HCT116 (cell line): ENCODE results near the gene ZNF581. TPM values are rescaled to one million over a fixed set of nuclear protein-coding genes. Genes with fewer than 3 reads are reported as not detected.
A peak's percentile ranks its signal among the peaks of the same experiment; 100 is the strongest.

ENCODE experiments used
- ATAC-seq: fragments of 200-7000 bp; cut with Tn5 transposase; 2 replicates; pipeline ENCODE4 v1.9.1; 2020; ENCODE audit warnings: mild to moderate bottlenecking, moderate library complexity
- BruUV-seq: library from RNA; stranded (reverse); fragments of 400-500 nt; replicated peaks from 2 replicates; lab custom pipeline; 2021; lab: Mats Ljungman, UMichigan
- CTCF ChIA-PET: fragments of 300-600 bp; sonication (Branson Sonifier 250); formaldehyde crosslinking; loops from one replicate; lab custom pipeline; 2021; ENCODE audit warnings: antibody characterized with exemption; lab: Charles Lee
- POLR2A ChIA-PET: fragments of 300-600, 350-600 bp; sonication (Branson Sonifier 250); formaldehyde crosslinking; loops from one replicate; lab custom pipeline; 2021; ENCODE audit warnings: antibody characterized with exemption; lab: Charles Lee
- RAD21 ChIA-PET, 2 experiments: fragments of 300-600 bp; sonication (Branson Sonifier 250); formaldehyde crosslinking; loops; one replicate each; lab custom pipeline; 2023; ENCODE audit warnings: low total read pairs in 2 of 2; ENCODE audit not compliant: uncharacterized antibody in 2 of 2, unreplicated experiment in 2 of 2, low non-redundant PET in 1 of 2; lab: Charles Lee
- DNase-seq: peaks from one replicate; pipeline ENCODE4 v3.0.0-alpha.2; 2010; ENCODE audit warnings: low read depth, low spot score
- H2AFZ ChIP-seq: fragments of 200-600 bp; shearing (Covaris generic), sonication (generic); 2 replicates; pipeline ENCODE4 v1.6.1; 2017; ENCODE audit warnings: low read depth, mixed run types, mixed read lengths, antibody characterized with exemption, low read length; ENCODE audit not compliant: poor library complexity, severe bottlenecking
- H3K27ac ChIP-seq: 2 replicates; pipeline ENCODE4 v1.5.1; 2012; ENCODE audit warnings: low read depth, low read length
- H3K27me3 ChIP-seq: fragments of 200-600 bp; sonication (generic); 2 replicates; pipeline ENCODE4 v1.6.1; 2016; ENCODE audit warnings: mixed run types, low read length, mixed read lengths; ENCODE audit not compliant: insufficient read depth
- H3K36me3 ChIP-seq, 2 experiments: fragments of 200-500 bp in 1 of 2; fragments of 200-600 bp in 1 of 2; sonication (Bioruptor generic) in 1 of 2; sonication (generic) in 1 of 2; 2 replicates each; pipeline versions ENCODE4 v1.5.1 to v1.6.1; 2014 to 2016; ENCODE audit warnings: low read length in 2 of 2, inconsistent platforms in 1 of 2, mixed read lengths in 1 of 2, mixed run types in 1 of 2; ENCODE audit not compliant: insufficient read depth in 2 of 2, control insufficient read depth in 1 of 2
- H3K4me1 ChIP-seq, 2 experiments: fragments of 200-600 bp in 1 of 2; sonication (generic) in 1 of 2; 2 replicates each; pipeline versions ENCODE4 v1.5.1 to v1.6.1; 2012 to 2017; ENCODE audit warnings: low read length in 2 of 2, inconsistent platforms in 1 of 2, mild to moderate bottlenecking in 1 of 2, mixed read lengths in 1 of 2, mixed run types in 1 of 2, moderate library complexity in 1 of 2; ENCODE audit not compliant: insufficient read depth in 2 of 2, control insufficient read depth in 1 of 2
- H3K4me2 ChIP-seq: fragments of 200-600 bp; sonication (generic); 2 replicates; pipeline ENCODE4 v1.6.1; 2017; ENCODE audit warnings: mixed run types, low read length, mixed read lengths
- H3K4me3 ChIP-seq, 2 experiments: fragments of 200-600 bp in 1 of 2; sonication (generic) in 1 of 2; replicated peaks in 1 of 2; 2 replicates each; pipeline ENCODE4 v1.5.1; 2011 to 2016; ENCODE audit warnings: low read length in 2 of 2, control low read depth in 1 of 2, low read depth in 1 of 2, mild to moderate bottlenecking in 1 of 2, mixed read lengths in 1 of 2, mixed run types in 1 of 2
- H3K79me2 ChIP-seq: fragments of 200-600 bp; sonication (generic); 2 replicates; pipeline ENCODE4 v1.6.1; 2017; ENCODE audit warnings: mild to moderate bottlenecking, mixed run types, low read length, moderate library complexity, mixed read lengths; ENCODE audit not compliant: insufficient read depth
- H3K9ac ChIP-seq: fragments of 200-600 bp; sonication (generic); 2 replicates; pipeline ENCODE4 v1.6.1; 2016; ENCODE audit warnings: low read length, mixed read lengths
- H3K9me2 ChIP-seq: fragments of 200-600 bp; sonication (generic), shearing (Covaris generic); 2 replicates; pipeline ENCODE4 v1.6.1; 2017; ENCODE audit warnings: mixed run types, mild to moderate bottlenecking, moderate library complexity; ENCODE audit not compliant: insufficient read depth
- H3K9me3 ChIP-seq, 2 experiments: fragments of 200-500 bp in 1 of 2; fragments of 200-600 bp in 1 of 2; sonication (Bioruptor generic) in 1 of 2; sonication (generic) in 1 of 2; 2 replicates each; pipeline ENCODE4 v1.6.1; 2014 to 2017; ENCODE audit warnings: low read length in 2 of 2, mixed read lengths in 2 of 2, inconsistent platforms in 1 of 2, low read depth in 1 of 2, mild to moderate bottlenecking in 1 of 2, mixed run types in 1 of 2, moderate library complexity in 1 of 2; ENCODE audit not compliant: control insufficient read depth in 1 of 2, insufficient read depth in 1 of 2
- H4K20me1 ChIP-seq: fragments of 200-600 bp; sonication (generic), shearing (Covaris generic); 2 replicates; pipeline ENCODE4 v1.6.1; 2017; ENCODE audit warnings: mixed run types, mild to moderate bottlenecking, moderate library complexity; ENCODE audit not compliant: insufficient read depth
- SP1 ChIP-seq: IDR thresholded peaks from 2 replicates; pipeline ENCODE4 v1.6.1; 2012; ENCODE audit warnings: low read depth
- intact Hi-C: fragments of 100-400 bp; cut with micrococcal nuclease; formaldehyde crosslinking; loops from 2 replicates; pipeline ENCODE4 v1.10.0; 2022
- total RNA-seq: library from RNA; stranded (reverse); gene quantifications from one replicate; pipeline ENCODE4 v1.2.1, GENCODE V29; 2021; ENCODE audit not compliant: unreplicated experiment
- TF ChIP-seq, protein P1 (sequence below): IDR thresholded peaks from 2 replicates; pipeline ENCODE4 v1.6.1; 2012

Gene ZNF581
- total RNA-seq, 1 experiment from 2014 or later: 44.4 TPM

- BruUV-seq: no TSS peak
- intact Hi-C loops: no loop called here
- Histone ChIP-seq H4K20me1 (no peaks in the 10 kb centered on the region), H3K9me3 (no peaks in the 10 kb centered on the region), H3K4me3 (no peak within 1 kb of the TSS), H3K27ac (peak within 1 kb of the TSS; percentile 18; the same call in 1 of the 2 replicates), H3K79me2 (peaks cover 27% of the 10 kb centered on the region)
- POLR2A ChIA-PET: no interaction called here
- no peak for DNase-seq
- RAD21 ChIA-PET: no interaction called here
- TF ChIP-seq, protein P1, sequence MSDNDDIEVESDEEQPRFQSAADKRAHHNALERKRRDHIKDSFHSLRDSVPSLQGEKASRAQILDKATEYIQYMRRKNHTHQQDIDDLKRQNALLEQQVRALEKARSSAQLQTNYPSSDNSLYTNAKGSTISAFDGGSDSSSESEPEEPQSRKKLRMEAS: no peak
- TF ChIP-seq, all 23 proteins: peak for 0
- H3K36me3 ChIP-seq: peaks cover 10 to 12% of the 10 kb centered on the region in 2 experiments; a peak in 3 of 4 replicates
- no peak for ATAC-seq
- H3K4me2 ChIP-seq: no peak within 1 kb of the TSS
- CTCF ChIA-PET: no interaction called here
- no peak within 1 kb of the TSS for H3K9ac ChIP-seq
- H3K4me1 ChIP-seq: peaks cover 8 to 20% of the 10 kb centered on the region in 2 experiments; a peak in 3 of 4 replicates
- no peaks in the 10 kb centered on the region for H3K27me3 ChIP-seq
- no peak within 1 kb of the TSS for H2AFZ ChIP-seq
- no peaks in the 10 kb centered on the region for H3K9me2 ChIP-seq
These were observed 4.5 kb downstream of the ZNF581 start, which contains the start of gene CCDC106 for GRCh38 chr19:55647732-55648584. Gene CCDC106 (plus strand): TSS chr19:55648212. CDS start chr19:55649047, 835 bp downstream.

- Histone ChIP-seq H3K79me2 (peaks cover 20% of the 10 kb centered on the region), H3K4me3 (no peak overlapping the region), H3K27me3 (no peaks in the 10 kb centered on the region), H3K9ac (no peak overlapping the region), H3K9me2 (no peaks in the 10 kb centered on the region), H3K27ac (no peak overlapping the region), H3K36me3 (peaks cover 10 to 12% of the 10 kb centered on the region in 2 experiments; a peak in 3 of 4 replicates), H3K9me3 (no peaks in the 10 kb centered on the region), H3K4me2 (no peak overlapping the region), H3K4me1 (peaks cover 11 to 22% of the 10 kb centered on the region in 2 experiments; a peak in 3 of 4 replicates), H4K20me1 (no peaks in the 10 kb centered on the region), H2AFZ (no peak overlapping the region)
- intact Hi-C loops: no loop called here
- no peak for TF ChIP-seq SP1
- DNase-seq (no peak), ATAC-seq (no peak)
- CTCF ChIA-PET: no interaction called here
- POLR2A ChIA-PET: no interaction called here
- BruUV-seq: no TSS peak
- RAD21 ChIA-PET: no interaction called here
These were observed 5.3 kb downstream of the ZNF581 start for GRCh38 chr19:55648585-55649267.
